HepG2 (cell line): ENCODE measurements around the gene LDAF1. TPM values are rescaled to one million over a fixed set of nuclear protein-coding genes. Genes with fewer than 3 reads are reported as not detected.

Experiments
- FOXK2 ChIP-seq: fragments of 450-650 bp; IDR thresholded peaks from 2 replicates; pipeline ENCODE4 v1.6.1; 2016
- HDAC2 ChIP-seq: sonication (generic); formaldehyde crosslinking; IDR thresholded peaks from 2 replicates; pipeline ENCODE4 v1.4.0; 2020; ENCODE audit warnings: missing genetic modification reagents
- HNF1B ChIP-seq: sonication (generic); formaldehyde crosslinking; IDR thresholded peaks from 2 replicates; pipeline ENCODE4 v1.5.1; 2020; ENCODE audit warnings: mild to moderate bottlenecking, moderate library complexity, missing genetic modification reagents
- LBX2 ChIP-seq: sonication (generic); formaldehyde crosslinking; IDR thresholded peaks from 2 replicates; pipeline ENCODE4 v1.5.0; 2020; ENCODE audit warnings: missing genetic modification reagents, mild to moderate bottlenecking, borderline replicate concordance
- PAX8 ChIP-seq: sonication (generic); formaldehyde crosslinking; IDR thresholded peaks from 2 replicates; pipeline ENCODE4 v1.8.0; 2022; ENCODE audit warnings: mild to moderate bottlenecking, missing genetic modification reagents, borderline replicate concordance
- PITX1 ChIP-seq: sonication (generic); formaldehyde crosslinking; IDR thresholded peaks from 2 replicates; pipeline ENCODE4 v1.5.1; 2020; ENCODE audit warnings: mild to moderate bottlenecking, missing genetic modification reagents
- REPIN1 ChIP-seq: sonication (generic); formaldehyde crosslinking; IDR thresholded peaks from 2 replicates; pipeline ENCODE4 v1.8.0; 2022; ENCODE audit warnings: missing genetic modification reagents, low read depth, mild to moderate bottlenecking, borderline replicate concordance
- TEAD3 ChIP-seq: optimal IDR thresholded peaks from 2 replicates; pipeline ENCODE3; 2016; ENCODE audit warnings: borderline replicate concordance
- TFAP4 ChIP-seq: sonication (generic); IDR thresholded peaks from 2 replicates; pipeline ENCODE4 v1.6.1; 2016; ENCODE audit warnings: low read depth, borderline replicate concordance
- THYN1 ChIP-seq: sonication (generic); formaldehyde crosslinking; IDR thresholded peaks from 2 replicates; pipeline ENCODE4 v1.8.1; 2023; ENCODE audit warnings: low read depth, mild to moderate bottlenecking, moderate library complexity, missing genetic modification reagents, borderline replicate concordance
- U2AF1 ChIP-seq: fragments of 200-400 bp; formaldehyde crosslinking; optimal IDR thresholded peaks from 2 replicates; pipeline ENCODE3; 2017; ENCODE audit warnings: mild to moderate bottlenecking, low read depth, low read length
- ZFP90 ChIP-seq: sonication (generic); formaldehyde crosslinking; IDR thresholded peaks from 2 replicates; pipeline ENCODE4 v1.8.0; 2022; ENCODE audit warnings: missing genetic modification reagents, mild to moderate bottlenecking, inconsistent platforms, borderline replicate concordance
- ZMYM2 ChIP-seq: sonication (generic); formaldehyde crosslinking; IDR thresholded peaks from 2 replicates; pipeline ENCODE4 v1.8.0; 2022; ENCODE audit warnings: mild to moderate bottlenecking, missing genetic modification reagents
- ZNF460 ChIP-seq: sonication (generic); formaldehyde crosslinking; IDR thresholded peaks from 2 replicates; pipeline ENCODE4 v1.5.1; 2020; ENCODE audit warnings: missing genetic modification reagents, mild to moderate bottlenecking, borderline replicate concordance
- ZNF781 ChIP-seq: sonication (generic); formaldehyde crosslinking; IDR thresholded peaks from 2 replicates; pipeline ENCODE4 v1.5.1; 2020; ENCODE audit warnings: borderline replicate concordance, mild to moderate bottlenecking, missing genetic modification reagents; ENCODE audit errors: not compliant biosample characterization
- polyA plus RNA-seq, 8 experiments: library from polyadenylated mRNA; depleted of rRNA in 3 of 8; stranded (reverse) in 7 of 8; unstranded in 1 of 8; fragments of >200 nt; fragmentation: Illumina TruSeq in 4 of 8; extraction: Trizol in 4 of 8; gene quantifications; 2 replicates each; pipeline versions ENCODE4 v1.2.1 to v1.2.3, GENCODE V29; 2011 to 2016; ENCODE audit warnings: low read depth in 4 of 8, missing spikeins in 1 of 8, mixed read lengths in 1 of 8; ENCODE audit not compliant: insufficient read depth in 1 of 8
- total RNA-seq, 5 experiments: library from RNA; depleted of rRNA; stranded (reverse); fragments of >200 nt; fragmentation: Illumina TruSeq; extraction: Trizol; gene quantifications; 2 replicates each; pipeline ENCODE4 v1.2.3, GENCODE V29; 2016; ENCODE audit warnings: low read depth in 1 of 5
- TF ChIP-seq, protein P1 (sequence below): sonication (generic); formaldehyde crosslinking; IDR thresholded peaks from 2 replicates; pipeline ENCODE4 v1.4.0; 2020; ENCODE audit warnings: missing genetic modification reagents
- TF ChIP-seq, protein P2 (sequence below): sonication (generic); formaldehyde crosslinking; conservative IDR thresholded peaks from 2 replicates; pipeline ENCODE4 v1.4.0; 2020; ENCODE audit warnings: mild to moderate bottlenecking, missing genetic modification reagents, moderate library complexity
- TF ChIP-seq, protein P3 (sequence below): sonication (generic); formaldehyde crosslinking; IDR thresholded peaks from 2 replicates; pipeline ENCODE4 v1.4.0; 2020; ENCODE audit warnings: missing genetic modification reagents, borderline replicate concordance

The LDAF1 gene
- total and polyA plus RNA-seq, 2 of the 13 experiments (the other 11 are each of a cell fraction or from before 2014, with no cell fraction given): 6.3 to 7.5 TPM

DNA sequence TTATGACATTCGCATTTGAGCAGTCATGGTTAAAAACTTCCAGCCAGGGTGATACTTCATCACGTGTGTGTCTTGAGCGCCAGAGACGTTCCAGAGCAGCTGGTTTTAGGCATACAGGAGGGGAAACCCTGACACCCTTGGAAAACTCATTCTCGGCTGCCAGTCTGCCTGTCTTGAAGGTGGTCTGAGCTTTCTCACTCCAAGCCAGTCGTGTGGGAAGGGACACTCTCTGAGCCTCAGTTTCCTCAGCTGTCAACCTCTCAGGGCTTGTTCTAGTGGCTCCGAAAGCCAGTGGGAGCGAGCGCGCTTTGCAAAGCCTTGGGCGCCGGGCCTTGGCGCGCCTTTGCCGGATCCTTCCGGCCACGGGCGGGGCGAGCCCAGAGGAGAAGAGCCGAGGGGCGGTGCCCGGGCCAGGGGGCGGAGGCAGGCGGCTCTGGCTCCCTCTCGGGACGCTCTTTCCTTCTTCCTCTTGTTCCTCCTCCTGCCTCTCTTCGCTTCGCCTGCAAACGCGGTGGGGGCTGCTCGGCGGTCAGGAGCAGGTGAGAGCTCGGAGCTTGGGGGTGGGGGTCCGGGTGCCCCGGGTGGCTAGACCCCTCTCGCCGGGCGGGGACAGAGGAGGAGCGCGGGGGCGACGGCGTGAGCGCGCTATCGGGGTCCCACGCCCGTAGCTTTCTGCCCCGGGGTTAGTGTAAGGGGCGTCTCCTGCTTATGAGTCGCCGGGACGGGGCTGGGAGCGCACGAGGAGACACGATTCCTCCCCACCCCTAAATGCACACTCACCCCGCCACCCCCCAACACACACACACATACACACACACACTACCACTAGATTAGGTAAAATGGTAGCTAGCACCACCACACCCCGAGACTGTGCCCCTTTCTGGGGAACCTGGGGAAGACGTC lies at the start of gene LDAF1 (continued):
- TF ChIP-seq TEAD3 (CRISPR knock-in tag) (no peak), LBX2 (0 out of 2 replicates have a peak, but pooled peaks have one; percentile 54), ZNF460 (CRISPR knock-in tag) (no peak), TFAP4 (no peak), REPIN1 (no peak), ZFP90 (no peak), PITX1 (peak; percentile 48; the same call in 1 of the 2 replicates), HDAC2 (peak; percentile 58; the same call in 1 of the 2 replicates), FOXK2 (no peak), HNF1B (CRISPR knock-in tag) (peak; percentile 67), ZNF781 (CRISPR knock-in tag) (no peak), PAX8 (CRISPR knock-in tag) (peak; percentile 29; the same call in 1 of the 2 replicates), ZMYM2 (CRISPR knock-in tag) (no peak), U2AF1 (no peak), THYN1 (CRISPR knock-in tag) (no peak)
- TF ChIP-seq, protein P1, sequence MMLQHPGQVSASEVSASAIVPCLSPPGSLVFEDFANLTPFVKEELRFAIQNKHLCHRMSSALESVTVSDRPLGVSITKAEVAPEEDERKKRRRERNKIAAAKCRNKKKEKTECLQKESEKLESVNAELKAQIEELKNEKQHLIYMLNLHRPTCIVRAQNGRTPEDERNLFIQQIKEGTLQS (CRISPR knock-in tag): no peak
- TF ChIP-seq, protein P2, sequence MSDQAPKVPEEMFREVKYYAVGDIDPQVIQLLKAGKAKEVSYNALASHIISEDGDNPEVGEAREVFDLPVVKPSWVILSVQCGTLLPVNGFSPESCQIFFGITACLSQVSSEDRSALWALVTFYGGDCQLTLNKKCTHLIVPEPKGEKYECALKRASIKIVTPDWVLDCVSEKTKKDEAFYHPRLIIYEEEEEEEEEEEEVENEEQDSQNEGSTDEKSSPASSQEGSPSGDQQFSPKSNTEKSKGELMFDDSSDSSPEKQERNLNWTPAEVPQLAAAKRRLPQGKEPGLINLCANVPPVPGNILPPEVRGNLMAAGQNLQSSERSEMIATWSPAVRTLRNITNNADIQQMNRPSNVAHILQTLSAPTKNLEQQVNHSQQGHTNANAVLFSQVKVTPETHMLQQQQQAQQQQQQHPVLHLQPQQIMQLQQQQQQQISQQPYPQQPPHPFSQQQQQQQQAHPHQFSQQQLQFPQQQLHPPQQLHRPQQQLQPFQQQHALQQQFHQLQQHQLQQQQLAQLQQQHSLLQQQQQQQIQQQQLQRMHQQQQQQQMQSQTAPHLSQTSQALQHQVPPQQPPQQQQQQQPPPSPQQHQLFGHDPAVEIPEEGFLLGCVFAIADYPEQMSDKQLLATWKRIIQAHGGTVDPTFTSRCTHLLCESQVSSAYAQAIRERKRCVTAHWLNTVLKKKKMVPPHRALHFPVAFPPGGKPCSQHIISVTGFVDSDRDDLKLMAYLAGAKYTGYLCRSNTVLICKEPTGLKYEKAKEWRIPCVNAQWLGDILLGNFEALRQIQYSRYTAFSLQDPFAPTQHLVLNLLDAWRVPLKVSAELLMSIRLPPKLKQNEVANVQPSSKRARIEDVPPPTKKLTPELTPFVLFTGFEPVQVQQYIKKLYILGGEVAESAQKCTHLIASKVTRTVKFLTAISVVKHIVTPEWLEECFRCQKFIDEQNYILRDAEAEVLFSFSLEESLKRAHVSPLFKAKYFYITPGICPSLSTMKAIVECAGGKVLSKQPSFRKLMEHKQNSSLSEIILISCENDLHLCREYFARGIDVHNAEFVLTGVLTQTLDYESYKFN: no peak
- TF ChIP-seq, protein P3, sequence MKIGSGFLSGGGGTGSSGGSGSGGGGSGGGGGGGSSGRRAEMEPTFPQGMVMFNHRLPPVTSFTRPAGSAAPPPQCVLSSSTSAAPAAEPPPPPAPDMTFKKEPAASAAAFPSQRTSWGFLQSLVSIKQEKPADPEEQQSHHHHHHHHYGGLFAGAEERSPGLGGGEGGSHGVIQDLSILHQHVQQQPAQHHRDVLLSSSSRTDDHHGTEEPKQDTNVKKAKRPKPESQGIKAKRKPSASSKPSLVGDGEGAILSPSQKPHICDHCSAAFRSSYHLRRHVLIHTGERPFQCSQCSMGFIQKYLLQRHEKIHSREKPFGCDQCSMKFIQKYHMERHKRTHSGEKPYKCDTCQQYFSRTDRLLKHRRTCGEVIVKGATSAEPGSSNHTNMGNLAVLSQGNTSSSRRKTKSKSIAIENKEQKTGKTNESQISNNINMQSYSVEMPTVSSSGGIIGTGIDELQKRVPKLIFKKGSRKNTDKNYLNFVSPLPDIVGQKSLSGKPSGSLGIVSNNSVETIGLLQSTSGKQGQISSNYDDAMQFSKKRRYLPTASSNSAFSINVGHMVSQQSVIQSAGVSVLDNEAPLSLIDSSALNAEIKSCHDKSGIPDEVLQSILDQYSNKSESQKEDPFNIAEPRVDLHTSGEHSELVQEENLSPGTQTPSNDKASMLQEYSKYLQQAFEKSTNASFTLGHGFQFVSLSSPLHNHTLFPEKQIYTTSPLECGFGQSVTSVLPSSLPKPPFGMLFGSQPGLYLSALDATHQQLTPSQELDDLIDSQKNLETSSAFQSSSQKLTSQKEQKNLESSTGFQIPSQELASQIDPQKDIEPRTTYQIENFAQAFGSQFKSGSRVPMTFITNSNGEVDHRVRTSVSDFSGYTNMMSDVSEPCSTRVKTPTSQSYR (CRISPR knock-in tag): no peak
